Measurements from ENCODE around the gene ANKRD24. TPM values are rescaled to one million over a fixed set of nuclear protein-coding genes. Genes with fewer than 3 reads are reported as not detected.

Gene ANKRD24
- total RNA-seq, 1 donor from 2014 or later: not detected

DNA sequence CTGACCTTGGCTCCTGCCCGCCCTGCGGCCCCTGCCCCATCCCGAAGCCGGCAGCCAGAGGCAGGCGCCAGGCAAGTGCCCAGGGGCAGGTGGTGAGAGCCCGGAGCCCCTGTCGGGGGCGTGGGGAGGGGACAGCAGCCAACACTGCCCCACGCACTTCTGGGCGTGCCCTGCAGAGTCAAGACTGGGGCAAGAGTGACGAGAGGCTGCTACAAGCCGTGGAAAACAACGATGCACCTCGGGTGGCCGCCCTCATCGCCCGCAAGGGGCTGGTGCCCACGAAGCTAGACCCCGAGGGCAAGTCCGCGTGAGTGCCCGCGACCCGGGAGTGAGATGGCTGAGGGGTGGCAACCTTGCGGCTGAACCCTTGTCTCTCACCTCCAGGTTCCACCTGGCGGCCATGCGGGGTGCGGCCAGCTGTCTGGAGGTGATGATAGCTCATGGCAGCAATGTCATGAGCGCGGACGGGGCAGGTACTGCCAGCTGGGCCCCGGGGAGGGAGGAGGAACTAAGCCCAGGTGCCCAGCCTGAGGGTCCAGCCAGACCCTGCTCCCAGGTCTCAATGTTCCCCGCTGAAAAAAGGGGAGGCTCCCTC is 17.3 kb downstream of the ANKRD24 start:
- no peak for TF ChIP-seq CTCF (conservative IDR thresholded peaks at IDR 0.05; ENCODE audit: low read depth, low read length)
- no peak for DNase-seq (ENCODE audit: low read depth)
- H3K4me3 ChIP-seq (ENCODE audit: low read depth, low read length): no peak overlapping the region

DNA sequence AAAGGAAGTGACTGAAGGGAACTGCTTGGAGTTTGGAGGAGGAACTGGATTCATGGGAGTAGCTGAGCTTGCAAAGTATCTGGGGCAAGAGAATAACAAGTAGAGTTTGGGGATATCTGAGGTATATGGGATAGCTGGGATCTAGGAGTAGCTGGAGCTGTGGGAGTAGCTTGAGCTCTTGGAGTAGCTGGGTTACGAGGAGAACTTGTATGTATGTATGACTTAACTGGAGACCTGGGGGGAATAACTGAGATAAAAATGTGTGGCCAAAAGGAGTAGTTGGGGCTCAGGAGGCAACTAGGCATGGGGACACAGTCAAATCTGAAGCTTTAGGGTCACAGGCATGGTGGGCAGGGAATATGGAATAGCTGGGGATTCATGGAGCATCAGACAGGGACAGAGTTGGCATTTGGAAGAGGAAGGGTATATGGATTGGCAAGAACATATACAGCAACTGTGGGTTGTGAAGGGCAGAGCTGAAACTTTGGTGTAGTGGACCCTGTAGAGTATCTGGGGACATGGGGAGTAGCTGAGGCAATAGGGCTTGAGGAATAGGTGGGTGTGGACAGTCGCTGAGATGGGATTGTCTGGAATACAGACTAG is 18.6 kb downstream of the ANKRD24 start:
- TF ChIP-seq CTCF (conservative IDR thresholded peaks at IDR 0.05; ENCODE audit: low read depth, low read length): no peak
- no peak overlapping the region for H3K4me3 ChIP-seq (ENCODE audit: low read depth, low read length)
- no peak for DNase-seq (ENCODE audit: low read depth)

DNA sequence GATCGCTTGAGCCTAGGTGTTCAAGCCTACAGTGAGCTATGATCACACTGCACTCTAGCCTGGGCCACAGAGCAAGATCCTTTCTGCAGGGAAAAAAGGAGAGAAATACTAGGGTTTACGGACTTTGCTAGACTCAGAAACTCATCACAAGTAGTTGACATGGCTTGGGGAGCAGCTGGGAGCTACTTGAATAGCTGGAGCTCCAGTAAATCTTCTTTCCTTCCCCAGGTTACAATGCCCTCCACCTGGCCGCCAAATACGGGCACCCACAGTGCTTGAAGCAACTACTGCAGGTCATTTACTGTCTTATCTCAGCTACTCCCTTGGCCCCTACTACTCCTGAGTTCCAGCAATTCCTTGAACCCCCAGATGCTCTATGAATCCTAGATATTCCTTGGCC is 19.3 kb downstream of the ANKRD24 start:
- DNase-seq (ENCODE audit: low read depth): no peak
- no peak overlapping the region for H3K4me3 ChIP-seq (ENCODE audit: low read depth, low read length)
- TF ChIP-seq CTCF (conservative IDR thresholded peaks at IDR 0.05; ENCODE audit: low read depth, low read length): no peak

DNA sequence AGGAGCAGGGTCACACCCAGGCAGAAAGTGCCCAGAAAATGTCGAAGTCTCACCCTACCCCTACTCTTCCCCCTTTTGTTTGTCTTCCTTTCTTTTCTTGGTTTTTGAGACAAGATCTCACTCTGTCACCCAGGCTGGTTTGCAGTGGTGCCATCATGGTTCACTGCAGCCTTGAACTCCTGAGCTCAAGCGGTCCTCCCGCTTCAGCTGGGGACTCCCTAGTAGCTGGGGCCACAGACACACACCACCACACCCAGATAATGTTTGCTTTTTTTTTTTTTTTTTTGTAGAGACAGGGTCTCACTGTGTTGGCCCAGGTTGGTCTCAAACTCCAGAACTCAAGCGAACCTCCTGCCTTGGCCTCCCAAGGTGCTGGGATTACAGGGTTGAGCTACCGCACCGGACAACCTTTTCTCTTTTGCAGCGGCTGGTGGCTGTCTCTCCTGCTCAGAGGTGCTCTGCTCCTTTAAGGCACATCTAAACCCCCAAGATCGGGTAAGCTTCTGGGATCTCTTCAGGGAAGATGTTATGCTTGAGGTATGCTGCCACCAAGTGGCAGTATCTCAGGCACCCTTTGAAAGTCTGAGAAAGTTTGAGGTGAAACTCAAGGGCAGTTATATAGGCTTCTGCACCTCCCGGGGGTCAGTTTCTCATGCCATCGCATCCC is 24.5 kb downstream of the ANKRD24 start:
- TF ChIP-seq CTCF (conservative IDR thresholded peaks at IDR 0.05; ENCODE audit: low read depth, low read length): peak; percentile 28
- no peak for DNase-seq (ENCODE audit: low read depth)
- no peak overlapping the region for H3K4me3 ChIP-seq (ENCODE audit: low read depth, low read length)

DNA sequence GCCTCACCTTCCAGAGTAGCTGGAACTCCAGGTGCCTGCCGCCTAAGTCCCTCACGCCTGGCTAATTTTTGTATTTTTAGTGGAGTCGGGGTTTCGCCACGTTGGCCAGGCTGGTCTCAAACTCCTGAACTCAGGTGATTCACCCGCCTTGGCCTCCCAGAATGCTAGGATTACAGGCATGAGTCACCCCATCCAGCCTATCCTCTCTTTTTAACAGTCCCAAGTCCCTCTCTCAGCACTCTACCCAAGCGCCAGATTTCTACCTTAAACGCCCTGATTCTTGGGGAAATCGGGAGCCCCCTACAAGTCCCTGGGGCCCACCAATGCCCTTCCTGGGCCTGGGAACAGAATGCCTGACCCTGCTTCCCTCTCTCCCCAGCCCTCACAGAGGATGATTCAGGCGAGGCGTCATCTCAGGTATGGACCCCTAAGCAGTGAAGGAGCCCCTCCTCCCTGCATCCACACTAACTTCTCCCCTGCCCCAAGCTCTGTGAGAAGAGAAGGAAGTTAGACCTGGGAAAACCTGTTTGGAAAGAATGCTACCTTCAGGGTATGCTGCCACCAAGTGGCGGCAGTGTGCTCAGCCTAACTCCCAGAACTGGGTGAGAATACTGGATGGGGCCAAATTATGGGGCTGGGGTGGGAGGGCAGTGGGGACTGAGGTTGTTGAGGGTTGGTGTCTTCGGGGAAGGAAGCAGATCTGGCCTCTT is 26.1 kb downstream of the ANKRD24 start:
- peak; percentile 65 for TF ChIP-seq CTCF (conservative IDR thresholded peaks at IDR 0.05; ENCODE audit: low read depth, low read length)

GRCh38 chr19:4210166-4210731 is 27.8 kb downstream of the ANKRD24 start:
- no peak for TF ChIP-seq CTCF (conservative IDR thresholded peaks at IDR 0.05; ENCODE audit: low read depth, low read length)
- DNase-seq (ENCODE audit: low read depth): no peak

More for the DNA sequence above, 26.1 kb downstream of the ANKRD24 start:
- no peak for DNase-seq (ENCODE audit: low read depth)
- no peak overlapping the region for H3K4me3 ChIP-seq (ENCODE audit: low read depth, low read length)

More at GRCh38 chr19:4210166-4210731, 27.8 kb downstream of the ANKRD24 start:
- H3K4me3 ChIP-seq (ENCODE audit: low read depth, low read length): no peak overlapping the region

Measured in epithelial cell of proximal tubule (primary cell).